Gastrocnemius medialis (tissue), 4 donors: ENCODE results near the gene CFAP97D1.

ENCODE experiments used
- POLR2A ChIP-seq, 2 donors: fragments of 450-650 bp; IDR thresholded peaks; one replicate each; pipeline ENCODE4 v1.6.1; 2017; ENCODE audit warnings: antibody characterized with exemption in 2 of 2, mild to moderate bottlenecking in 2 of 2, moderate library complexity in 2 of 2
- TF ChIP-seq, protein P1 (sequence below), 5 experiments: fragments of 450-650 bp in 3 of 5; fragments of 200-600 bp in 2 of 5; sonication (generic) in 2 of 5; IDR thresholded peaks in 4 of 5; conservative IDR thresholded peaks in 1 of 5; 1 replicate in 4 of 5; 2 replicates in 1 of 5; pipeline ENCODE4 v1.5.1; 2016 to 2019; ENCODE audit warnings: antibody characterized with exemption in 5 of 5, mild to moderate bottlenecking in 3 of 5, moderate library complexity in 3 of 5

DNA sequence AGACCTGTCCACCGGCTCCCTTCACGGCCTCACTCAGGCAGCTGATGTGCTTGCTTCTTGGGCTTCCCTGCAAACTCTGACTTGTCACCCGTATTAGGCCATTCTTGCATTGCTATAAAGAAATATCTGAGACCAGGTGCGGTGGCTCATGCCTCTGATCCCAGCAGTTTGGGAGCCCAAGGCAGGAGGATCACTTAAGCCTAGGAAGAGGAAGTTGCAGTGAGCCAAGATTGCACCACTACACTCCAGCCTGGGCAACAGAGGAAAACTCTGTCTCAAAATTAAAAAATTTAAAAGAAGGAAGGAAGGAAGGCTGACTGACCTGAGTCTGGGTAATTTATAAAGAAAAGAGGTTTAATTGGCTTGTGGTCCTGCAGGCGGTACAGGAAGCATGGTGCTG is 38.6 kb upstream of the CFAP97D1 start:
- TF ChIP-seq, protein P1, sequence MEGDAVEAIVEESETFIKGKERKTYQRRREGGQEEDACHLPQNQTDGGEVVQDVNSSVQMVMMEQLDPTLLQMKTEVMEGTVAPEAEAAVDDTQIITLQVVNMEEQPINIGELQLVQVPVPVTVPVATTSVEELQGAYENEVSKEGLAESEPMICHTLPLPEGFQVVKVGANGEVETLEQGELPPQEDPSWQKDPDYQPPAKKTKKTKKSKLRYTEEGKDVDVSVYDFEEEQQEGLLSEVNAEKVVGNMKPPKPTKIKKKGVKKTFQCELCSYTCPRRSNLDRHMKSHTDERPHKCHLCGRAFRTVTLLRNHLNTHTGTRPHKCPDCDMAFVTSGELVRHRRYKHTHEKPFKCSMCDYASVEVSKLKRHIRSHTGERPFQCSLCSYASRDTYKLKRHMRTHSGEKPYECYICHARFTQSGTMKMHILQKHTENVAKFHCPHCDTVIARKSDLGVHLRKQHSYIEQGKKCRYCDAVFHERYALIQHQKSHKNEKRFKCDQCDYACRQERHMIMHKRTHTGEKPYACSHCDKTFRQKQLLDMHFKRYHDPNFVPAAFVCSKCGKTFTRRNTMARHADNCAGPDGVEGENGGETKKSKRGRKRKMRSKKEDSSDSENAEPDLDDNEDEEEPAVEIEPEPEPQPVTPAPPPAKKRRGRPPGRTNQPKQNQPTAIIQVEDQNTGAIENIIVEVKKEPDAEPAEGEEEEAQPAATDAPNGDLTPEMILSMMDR (IDR thresholded peaks at IDR 0.05 in 4 of 5, conservative IDR thresholded peaks at IDR 0.05 in 1 of 5), result no peak
- no peak for TF ChIP-seq POLR2A (IDR thresholded peaks at IDR 0.05)
